ENCODE data around the gene PKIG.

DNA sequence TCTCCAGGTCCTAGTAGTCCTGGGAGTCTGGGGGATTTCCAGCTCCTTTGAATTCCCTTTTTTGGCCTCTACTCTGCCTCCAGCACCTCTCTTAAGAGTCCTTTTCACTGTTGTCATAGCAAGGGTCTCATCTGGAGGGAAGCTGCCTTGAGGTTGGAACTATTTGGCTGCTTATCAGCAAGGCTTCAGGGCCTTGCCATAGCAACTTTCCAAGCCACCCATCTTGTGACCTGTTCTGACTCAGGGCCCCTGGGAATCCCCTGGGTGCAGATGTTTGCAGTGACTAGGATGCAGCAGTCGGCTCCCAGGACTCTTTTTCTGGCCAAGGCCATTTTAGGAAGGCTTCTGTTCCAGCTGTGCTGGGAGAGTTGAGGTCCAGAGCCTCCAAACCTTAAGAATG, 12.4 kb downstream of the PKIG start:
- TF ChIP-seq CREB1 (CRISPR knock-in tag; IDR thresholded peaks at IDR 0.05; ENCODE audit: low read depth) (no peak), EZH2phosphoT487 (IDR thresholded peaks at IDR 0.05; ENCODE audit: unreplicated experiment) (no peak), EZH2 (IDR thresholded peaks at IDR 0.05; ENCODE audit: low read depth, unreplicated experiment) (no peak), ZNF331 (CRISPR knock-in tag; IDR thresholded peaks at IDR 0.05; ENCODE audit: low read depth) (no peak), POLR2AphosphoS5 (IDR thresholded peaks at IDR 0.05; ENCODE audit: low read depth) (no peak), JUNB (IDR thresholded peaks at IDR 0.05; ENCODE audit: unreplicated experiment) (no peak)
- TF ChIP-seq, protein P1, sequence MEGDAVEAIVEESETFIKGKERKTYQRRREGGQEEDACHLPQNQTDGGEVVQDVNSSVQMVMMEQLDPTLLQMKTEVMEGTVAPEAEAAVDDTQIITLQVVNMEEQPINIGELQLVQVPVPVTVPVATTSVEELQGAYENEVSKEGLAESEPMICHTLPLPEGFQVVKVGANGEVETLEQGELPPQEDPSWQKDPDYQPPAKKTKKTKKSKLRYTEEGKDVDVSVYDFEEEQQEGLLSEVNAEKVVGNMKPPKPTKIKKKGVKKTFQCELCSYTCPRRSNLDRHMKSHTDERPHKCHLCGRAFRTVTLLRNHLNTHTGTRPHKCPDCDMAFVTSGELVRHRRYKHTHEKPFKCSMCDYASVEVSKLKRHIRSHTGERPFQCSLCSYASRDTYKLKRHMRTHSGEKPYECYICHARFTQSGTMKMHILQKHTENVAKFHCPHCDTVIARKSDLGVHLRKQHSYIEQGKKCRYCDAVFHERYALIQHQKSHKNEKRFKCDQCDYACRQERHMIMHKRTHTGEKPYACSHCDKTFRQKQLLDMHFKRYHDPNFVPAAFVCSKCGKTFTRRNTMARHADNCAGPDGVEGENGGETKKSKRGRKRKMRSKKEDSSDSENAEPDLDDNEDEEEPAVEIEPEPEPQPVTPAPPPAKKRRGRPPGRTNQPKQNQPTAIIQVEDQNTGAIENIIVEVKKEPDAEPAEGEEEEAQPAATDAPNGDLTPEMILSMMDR (conservative IDR thresholded peaks at IDR 0.05; ENCODE audit: low read depth in 2 of 2): no peak
- TF ChIP-seq, protein P2, sequence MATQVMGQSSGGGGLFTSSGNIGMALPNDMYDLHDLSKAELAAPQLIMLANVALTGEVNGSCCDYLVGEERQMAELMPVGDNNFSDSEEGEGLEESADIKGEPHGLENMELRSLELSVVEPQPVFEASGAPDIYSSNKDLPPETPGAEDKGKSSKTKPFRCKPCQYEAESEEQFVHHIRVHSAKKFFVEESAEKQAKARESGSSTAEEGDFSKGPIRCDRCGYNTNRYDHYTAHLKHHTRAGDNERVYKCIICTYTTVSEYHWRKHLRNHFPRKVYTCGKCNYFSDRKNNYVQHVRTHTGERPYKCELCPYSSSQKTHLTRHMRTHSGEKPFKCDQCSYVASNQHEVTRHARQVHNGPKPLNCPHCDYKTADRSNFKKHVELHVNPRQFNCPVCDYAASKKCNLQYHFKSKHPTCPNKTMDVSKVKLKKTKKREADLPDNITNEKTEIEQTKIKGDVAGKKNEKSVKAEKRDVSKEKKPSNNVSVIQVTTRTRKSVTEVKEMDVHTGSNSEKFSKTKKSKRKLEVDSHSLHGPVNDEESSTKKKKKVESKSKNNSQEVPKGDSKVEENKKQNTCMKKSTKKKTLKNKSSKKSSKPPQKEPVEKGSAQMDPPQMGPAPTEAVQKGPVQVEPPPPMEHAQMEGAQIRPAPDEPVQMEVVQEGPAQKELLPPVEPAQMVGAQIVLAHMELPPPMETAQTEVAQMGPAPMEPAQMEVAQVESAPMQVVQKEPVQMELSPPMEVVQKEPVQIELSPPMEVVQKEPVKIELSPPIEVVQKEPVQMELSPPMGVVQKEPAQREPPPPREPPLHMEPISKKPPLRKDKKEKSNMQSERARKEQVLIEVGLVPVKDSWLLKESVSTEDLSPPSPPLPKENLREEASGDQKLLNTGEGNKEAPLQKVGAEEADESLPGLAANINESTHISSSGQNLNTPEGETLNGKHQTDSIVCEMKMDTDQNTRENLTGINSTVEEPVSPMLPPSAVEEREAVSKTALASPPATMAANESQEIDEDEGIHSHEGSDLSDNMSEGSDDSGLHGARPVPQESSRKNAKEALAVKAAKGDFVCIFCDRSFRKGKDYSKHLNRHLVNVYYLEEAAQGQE (IDR thresholded peaks at IDR 0.05; ENCODE audit: unreplicated experiment): no peak
- TF ChIP-seq, protein P3, sequence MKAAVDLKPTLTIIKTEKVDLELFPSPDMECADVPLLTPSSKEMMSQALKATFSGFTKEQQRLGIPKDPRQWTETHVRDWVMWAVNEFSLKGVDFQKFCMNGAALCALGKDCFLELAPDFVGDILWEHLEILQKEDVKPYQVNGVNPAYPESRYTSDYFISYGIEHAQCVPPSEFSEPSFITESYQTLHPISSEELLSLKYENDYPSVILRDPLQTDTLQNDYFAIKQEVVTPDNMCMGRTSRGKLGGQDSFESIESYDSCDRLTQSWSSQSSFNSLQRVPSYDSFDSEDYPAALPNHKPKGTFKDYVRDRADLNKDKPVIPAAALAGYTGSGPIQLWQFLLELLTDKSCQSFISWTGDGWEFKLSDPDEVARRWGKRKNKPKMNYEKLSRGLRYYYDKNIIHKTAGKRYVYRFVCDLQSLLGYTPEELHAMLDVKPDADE (IDR thresholded peaks at IDR 0.05): no peak

All from GM23338 (cell line).